GM21447 (cell line): ENCODE results near the gene ANAPC2.

Source experiments
- ATAC-seq: cut with Tn5 transposase; IDR thresholded peaks from one replicate; pipeline ENCODE4 v1.9.1; 2021; ENCODE audit not compliant: unreplicated experiment

Gene ANAPC2

GRCh38 chr9:137227054-137227852 lies 38.9 kb upstream of the ANAPC2 start, which contains the start of gene RNF224:
Gene RNF224, plus strand, starts transcription at chr9:137227502. Its CDS starts 834 bp downstream, at chr9:137228336.
- no peak for ATAC-seq

- ATAC-seq, result no peak
Observed at GRCh38 chr9:137226338-137227053, 38.1 kb upstream of the ANAPC2 start.

- no peak for ATAC-seq
Observed at GRCh38 chr9:137225699-137226331, 37.5 kb upstream of the ANAPC2 start.

- no peak for ATAC-seq
Observed at GRCh38 chr9:137224830-137225694, 36.7 kb upstream of the ANAPC2 start, which contains the start of gene CYSRT1. Gene CYSRT1, plus strand, starts transcription at chr9:137225174. Its CDS starts 448 bp downstream, at chr9:137225622.

- ATAC-seq, result peak; percentile 63
Observed at GRCh38 chr9:137223078-137223970, 35.0 kb upstream of the ANAPC2 start.

GRCh38 chr9:137222190-137223077 lies 34.1 kb upstream of the ANAPC2 start, which contains the start of gene RNF208:
Gene RNF208, minus strand, starts transcription at chr9:137222240. Its CDS starts 1,028 bp downstream, at chr9:137221212.
- no peak for ATAC-seq

- ATAC-seq, result no peak
Observed at GRCh38 chr9:137221506-137222111, 33.2 kb upstream of the ANAPC2 start.

- no peak for ATAC-seq
Observed at GRCh38 chr9:137221095-137221505, 32.7 kb upstream of the ANAPC2 start.

GRCh38 chr9:137220317-137221094 lies 32.1 kb upstream of the ANAPC2 start:
- no peak for ATAC-seq

- no peak for ATAC-seq
Observed at GRCh38 chr9:137219757-137220316, 31.5 kb upstream of the ANAPC2 start.

GRCh38 chr9:137218754-137219271 lies 30.5 kb upstream of the ANAPC2 start:
- no peak for ATAC-seq

- no peak for ATAC-seq
Observed at GRCh38 chr9:137218212-137218753, 29.9 kb upstream of the ANAPC2 start.

GRCh38 chr9:137217276-137218211 lies 29.2 kb upstream of the ANAPC2 start:
- no peak for ATAC-seq

- ATAC-seq, result no peak
Observed at GRCh38 chr9:137216188-137216965, 28.0 kb upstream of the ANAPC2 start.
